DOHH2 (cell line): ENCODE data around the gene CX3CL1.

Experiments used
- H3F3A ChIP-seq: fragments of 200-600 bp; sonication (generic), shearing (Covaris generic); 2 replicates; pipeline ENCODE4 v1.6.0; 2016; ENCODE audit warnings: antibody characterized with exemption, mild to moderate bottlenecking; ENCODE audit not compliant: control insufficient read depth, insufficient read depth
- H3K27ac ChIP-seq: fragments of 200-600 bp; sonication (generic); 2 replicates; pipeline ENCODE4 v1.5.1; 2014; ENCODE audit warnings: low read depth, mild to moderate bottlenecking, low read length, moderate library complexity
- H3K27me3 ChIP-seq: fragments of 200-600 bp; sonication (generic); 2 replicates; pipeline ENCODE4 v1.6.1; 2014; ENCODE audit warnings: mild to moderate bottlenecking, low read length, mixed read lengths; ENCODE audit not compliant: control insufficient read depth
- H3K36me3 ChIP-seq: fragments of 200-600 bp; sonication (generic); 2 replicates; pipeline ENCODE4 v1.6.1; 2014; ENCODE audit warnings: mild to moderate bottlenecking, low read length, moderate library complexity, mixed read lengths; ENCODE audit not compliant: control insufficient read depth
- H3K4me1 ChIP-seq: fragments of 200-600 bp; sonication (generic); 2 replicates; pipeline ENCODE4 v1.6.1; 2014; ENCODE audit warnings: mild to moderate bottlenecking, low read length, mixed read lengths; ENCODE audit not compliant: control insufficient read depth
- H3K4me2 ChIP-seq: fragments of 200-600 bp; sonication (generic); 2 replicates; pipeline ENCODE4 v1.6.0; 2014; ENCODE audit warnings: mild to moderate bottlenecking, low read length, moderate library complexity
- H3K4me3 ChIP-seq: fragments of 200-600 bp; sonication (generic); 2 replicates; pipeline ENCODE4 v1.5.1; 2014; ENCODE audit warnings: mild to moderate bottlenecking, low read length, mixed read lengths
- H3K79me2 ChIP-seq: fragments of 200-600 bp; sonication (generic); 2 replicates; pipeline ENCODE4 v1.6.1; 2014; ENCODE audit warnings: mild to moderate bottlenecking, low read length, mixed read lengths; ENCODE audit not compliant: control insufficient read depth
- H3K9me2 ChIP-seq: fragments of 200-600 bp; sonication (generic); replicated peaks from 2 replicates; pipeline ENCODE4 v1.6.1; 2014; ENCODE audit warnings: mild to moderate bottlenecking, low read length, mixed read lengths; ENCODE audit not compliant: control insufficient read depth
- H3K9me3 ChIP-seq: fragments of 200-600 bp; sonication (generic); 2 replicates; pipeline ENCODE4 v1.6.1; 2014; ENCODE audit warnings: antibody characterized with exemption, low read length, mixed read lengths; ENCODE audit not compliant: control insufficient read depth, insufficient read depth
- H4K20me1 ChIP-seq: fragments of 200-600 bp; sonication (generic); 2 replicates; pipeline ENCODE4 v1.6.0; 2014; ENCODE audit warnings: low read depth, mild to moderate bottlenecking, antibody characterized with exemption, low read length, moderate library complexity; ENCODE audit not compliant: control insufficient read depth, insufficient read depth
- CTCF ChIP-seq: fragments of 200-600 bp; sonication (generic); IDR thresholded peaks from one replicate; pipeline ENCODE4 v1.5.1; 2014; ENCODE audit warnings: antibody characterized with exemption, mild to moderate bottlenecking, low read depth, low read length; ENCODE audit not compliant: poor library complexity, severe bottlenecking
- EZH2phosphoT487 ChIP-seq: fragments of 200-600 bp; sonication (generic); IDR thresholded peaks from 2 replicates; pipeline ENCODE4 v1.6.1; 2017; ENCODE audit warnings: borderline replicate concordance, mild to moderate bottlenecking, antibody characterized with exemption, low read length, moderate library complexity, mixed read lengths

CX3CL1 gene

GRCh38 chr16:57379579-57379978, 7.3 kb downstream of the CX3CL1 start:
- Histone ChIP-seq H3K4me3 (no peak overlapping the region), H3K9me3 (no peaks in the 10 kb centered on the region), H4K20me1 (no peaks in the 10 kb centered on the region), H3K27me3 (peaks cover 23% of the 10 kb centered on the region), H3K4me1 (peaks cover 17% of the 10 kb centered on the region), H3K36me3 (no peaks in the 10 kb centered on the region), H3K79me2 (no peaks in the 10 kb centered on the region), H3F3A (no peaks in the 10 kb centered on the region), H3K4me2 (no peak overlapping the region), H3K9me2 (no peaks in the 10 kb centered on the region), H3K27ac (no peak overlapping the region)
- TF ChIP-seq CTCF (no peak), EZH2phosphoT487 (no peak)

- H3K27me3 ChIP-seq, result peaks cover 31% of the 10 kb centered on the region
- peaks cover 17% of the 10 kb centered on the region for H3K4me1 ChIP-seq
- TF ChIP-seq CTCF, result no peak
- no peak for TF ChIP-seq EZH2phosphoT487
- H3K9me3 ChIP-seq, result no peaks in the 10 kb centered on the region
- H4K20me1 ChIP-seq, result no peaks in the 10 kb centered on the region
- H3K36me3 ChIP-seq, result no peaks in the 10 kb centered on the region
- no peak overlapping the region for H3K4me3 ChIP-seq
- no peaks in the 10 kb centered on the region for H3K9me2 ChIP-seq
- H3K27ac ChIP-seq, result no peak overlapping the region
- no peak overlapping the region for H3K4me2 ChIP-seq
- no peaks in the 10 kb centered on the region for H3K79me2 ChIP-seq
- H3F3A ChIP-seq, result no peaks in the 10 kb centered on the region
Observed at GRCh38 chr16:57380671-57381462, 8.6 kb downstream of the CX3CL1 start.

GRCh38 chr16:57381791-57382534, 9.7 kb downstream of the CX3CL1 start:
- Histone ChIP-seq H3K36me3 (no peaks in the 10 kb centered on the region), H4K20me1 (no peaks in the 10 kb centered on the region), H3K4me2 (no peak overlapping the region), H3K4me3 (no peak overlapping the region), H3K4me1 (peaks cover 17% of the 10 kb centered on the region), H3K9me3 (no peaks in the 10 kb centered on the region), H3F3A (no peaks in the 10 kb centered on the region), H3K27me3 (peaks cover 36% of the 10 kb centered on the region), H3K27ac (no peak overlapping the region), H3K79me2 (no peaks in the 10 kb centered on the region), H3K9me2 (no peaks in the 10 kb centered on the region)
- no peak for TF ChIP-seq CTCF
- no peak for TF ChIP-seq EZH2phosphoT487
